GM03348 (cell line): ENCODE measurements around the gene DACH1.

Experiments
- DNase-seq: peaks from one replicate; pipeline ENCODE4 v3.0.0; 2012; ENCODE audit warnings: low spot score

DACH1 gene

DNA sequence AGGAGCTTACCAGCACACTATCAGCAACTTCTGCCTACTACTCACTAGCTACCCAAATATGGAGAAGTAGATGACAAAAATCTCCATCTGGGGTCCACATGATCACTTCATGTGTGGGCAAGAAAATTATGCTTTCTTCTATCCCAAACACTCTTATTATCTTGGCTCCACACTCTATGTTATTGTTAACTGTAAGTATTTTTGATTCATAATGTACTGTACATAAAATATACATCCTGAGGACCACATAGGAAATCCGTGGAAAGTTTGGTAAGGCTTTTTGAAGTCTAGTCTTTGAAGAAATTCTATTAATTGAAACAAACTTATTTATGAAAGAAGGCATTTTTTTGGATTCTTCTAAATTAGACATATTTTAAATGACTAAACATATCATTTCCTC, 378.8 kb downstream of the DACH1 start:
- DNase-seq = no peak

DNA sequence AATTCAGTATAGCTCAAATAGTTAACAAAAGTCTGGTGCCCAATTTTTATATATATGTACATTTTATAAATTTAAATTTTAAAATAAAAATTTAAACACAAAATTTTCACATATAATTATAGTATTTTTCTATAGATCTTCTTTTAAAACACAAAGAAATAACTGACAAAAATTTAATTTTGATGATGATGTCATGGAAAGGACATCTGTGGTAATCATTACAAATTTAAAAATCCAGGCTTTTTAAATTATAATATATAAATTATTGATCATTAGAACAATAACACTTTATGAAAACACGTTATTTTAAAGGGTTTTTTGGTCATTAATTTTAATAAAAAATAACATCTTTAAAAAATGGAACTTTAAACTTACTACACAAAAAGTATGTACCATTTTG, 381.1 kb downstream of the DACH1 start:
- no peak for DNase-seq

DNA sequence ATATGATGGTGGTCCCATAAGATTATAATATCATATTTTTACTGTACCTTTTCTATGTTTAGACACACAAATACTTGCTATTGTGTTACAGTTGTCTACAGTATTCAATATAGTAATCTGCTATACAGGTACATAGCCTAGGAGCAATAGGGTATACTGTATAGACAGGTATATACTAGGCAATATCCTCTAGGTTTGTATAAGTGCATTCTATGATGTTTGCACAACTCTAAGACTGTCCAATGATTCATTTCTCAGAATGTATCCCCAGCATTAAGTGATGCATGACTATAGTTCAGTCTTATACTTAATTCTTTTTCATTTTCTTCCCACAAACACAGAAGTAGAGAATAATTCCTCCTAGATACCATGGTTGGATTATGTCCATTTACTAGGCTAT, 383.3 kb downstream of the DACH1 start:
- no peak for DNase-seq

DNA sequence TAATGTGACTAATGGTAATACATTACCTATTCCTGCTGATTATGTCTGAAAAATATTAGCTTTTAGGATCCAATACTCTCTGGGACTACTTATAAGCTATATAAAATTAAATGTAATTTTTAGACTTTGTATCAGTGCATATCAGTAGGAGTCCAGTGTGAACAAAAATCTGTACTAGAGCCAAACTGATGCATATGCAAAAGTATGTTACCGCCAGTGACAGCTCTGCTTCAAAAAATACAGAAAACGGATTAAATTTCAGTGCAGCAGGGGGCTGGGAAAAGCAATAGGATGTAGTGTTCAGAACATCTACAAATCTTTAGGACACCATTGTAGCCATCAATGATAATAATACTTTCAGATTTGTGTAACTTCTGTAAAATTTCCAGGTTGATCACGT, 385.5 kb downstream of the DACH1 start:
- DNase-seq = no peak

DNA sequence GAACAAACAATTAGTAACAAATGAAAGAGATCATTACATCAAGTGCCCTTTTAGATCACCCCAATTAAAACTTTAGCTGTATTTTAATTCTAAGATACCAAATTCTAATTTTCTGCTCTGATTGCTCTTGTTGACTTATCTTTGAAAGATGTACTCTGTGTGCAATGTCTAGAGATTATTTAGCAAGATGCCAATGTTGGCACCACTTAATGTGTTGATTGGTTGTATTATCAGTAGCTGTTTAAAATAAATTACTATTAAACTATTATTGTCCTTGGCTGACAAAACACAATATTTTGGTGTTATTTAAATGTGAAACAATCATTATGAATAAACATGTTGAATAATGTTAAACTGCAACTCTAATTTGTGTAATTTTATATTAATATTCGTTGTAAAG, 386.0 kb downstream of the DACH1 start:
- DNase-seq = no peak

DNA sequence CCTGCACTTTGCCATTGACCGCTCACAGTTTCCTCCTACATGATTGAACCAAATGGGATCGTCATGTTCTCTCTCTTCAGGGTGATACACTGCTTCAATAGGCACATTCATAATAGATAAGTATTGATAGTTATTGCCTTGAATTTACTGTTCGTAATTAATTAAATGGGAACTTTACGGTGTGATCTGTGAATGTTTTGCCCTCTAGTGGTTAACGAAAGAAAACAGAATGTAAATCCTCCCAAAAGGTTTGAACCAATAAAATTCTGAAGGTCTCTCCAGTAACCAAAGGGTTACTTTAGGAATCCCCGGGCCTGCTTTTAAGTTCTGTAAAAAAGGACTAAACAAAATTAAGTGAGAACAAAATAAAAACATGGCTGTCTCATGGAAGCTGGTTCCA, 389.3 kb downstream of the DACH1 start:
- no peak for DNase-seq

DNA sequence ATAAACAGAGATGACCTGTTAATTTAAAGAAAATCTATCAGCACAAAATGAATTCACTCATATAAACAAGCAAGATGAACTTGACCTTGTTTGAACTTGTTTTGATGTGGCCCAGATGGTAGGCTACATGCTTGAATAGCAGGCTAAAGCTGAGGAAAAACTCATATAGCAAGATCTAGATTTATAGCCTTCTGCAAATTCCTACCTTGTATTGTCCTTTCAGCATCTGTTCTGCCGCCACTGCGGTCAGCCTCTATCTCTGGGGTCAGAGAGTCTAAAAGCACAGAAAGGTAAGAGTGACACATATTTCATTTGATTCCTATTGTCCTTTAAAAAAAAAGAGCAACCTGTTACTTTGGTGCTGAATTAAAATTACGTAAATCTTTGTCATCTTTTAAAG, 392.1 kb downstream of the DACH1 start:
- no peak for DNase-seq

DNA sequence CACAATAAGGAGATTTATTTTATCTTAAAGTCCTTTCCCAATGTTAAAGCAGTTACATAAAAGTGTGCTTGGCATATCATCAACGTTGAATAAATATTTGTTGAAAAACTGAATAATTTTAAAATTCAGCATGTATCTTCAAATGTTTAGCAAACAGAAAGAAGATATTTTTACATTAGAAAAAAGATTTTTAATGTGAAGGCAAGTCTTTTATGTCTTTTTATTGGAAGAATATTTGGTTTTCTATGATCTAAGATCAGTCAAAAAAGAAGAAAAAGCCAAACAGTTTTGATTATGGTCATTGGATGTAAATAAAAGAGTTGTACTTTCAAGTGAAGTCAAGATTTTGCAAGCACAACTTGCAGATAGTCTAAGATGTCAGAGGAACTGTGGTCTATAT, 397.4 kb downstream of the DACH1 start:
- no peak for DNase-seq

DNA sequence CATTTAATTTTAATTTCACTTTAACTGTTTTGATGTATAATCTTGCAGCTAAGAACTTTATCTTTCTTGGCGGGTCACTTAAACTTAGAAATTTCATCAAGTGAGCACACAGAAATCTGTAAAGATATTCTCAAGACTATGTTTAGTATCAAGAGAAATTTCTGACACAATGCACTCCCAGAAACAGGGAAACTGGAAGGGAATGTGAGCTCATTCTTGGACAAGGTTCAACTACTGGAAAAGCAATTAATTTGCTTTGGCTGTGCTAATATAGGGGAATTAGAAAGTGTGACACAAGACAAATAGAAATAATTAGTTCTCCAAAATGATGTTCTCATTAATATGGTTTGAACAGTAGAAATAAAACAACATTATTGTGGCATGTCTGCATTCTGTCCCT, 402.3 kb downstream of the DACH1 start:
- no peak for DNase-seq

DNA sequence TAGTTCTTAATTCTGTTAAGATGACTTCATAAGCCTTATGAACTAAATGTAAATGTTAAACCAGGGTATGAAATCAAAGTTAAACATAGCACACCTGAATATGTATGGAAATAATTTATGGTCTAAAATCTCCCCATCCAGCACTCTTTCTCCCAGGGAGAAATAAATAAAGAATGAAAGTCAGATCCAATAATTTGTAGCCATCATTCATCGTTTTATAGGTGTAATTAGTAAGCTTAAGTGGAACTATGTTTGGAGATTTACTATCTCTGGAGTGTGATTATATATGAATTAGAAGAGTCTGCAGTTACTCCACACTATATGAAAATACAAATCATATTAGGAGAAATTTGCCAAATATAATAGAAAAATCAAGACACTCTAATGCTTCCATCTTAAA, 405.1 kb downstream of the DACH1 start:
- DNase-seq = no peak

DNA sequence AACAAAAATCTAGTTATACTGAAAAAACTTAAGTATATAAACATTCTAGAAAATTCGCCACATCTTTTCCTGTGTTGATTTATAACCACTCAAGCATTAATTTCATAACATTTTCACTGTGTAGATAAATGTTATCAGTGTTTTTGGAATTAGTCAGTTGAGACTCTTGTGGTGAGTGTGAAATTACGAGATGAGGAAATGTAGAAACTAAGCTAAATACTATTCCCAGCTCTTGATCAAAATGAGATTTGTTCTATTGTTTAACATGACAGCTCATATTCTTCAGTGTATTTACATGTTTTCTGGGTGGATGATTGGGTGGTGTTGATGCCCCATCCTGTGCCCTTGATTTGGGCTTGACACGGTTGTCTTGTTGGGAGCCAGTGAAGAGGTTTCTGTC, 406.8 kb downstream of the DACH1 start:
- no peak for DNase-seq

DNA sequence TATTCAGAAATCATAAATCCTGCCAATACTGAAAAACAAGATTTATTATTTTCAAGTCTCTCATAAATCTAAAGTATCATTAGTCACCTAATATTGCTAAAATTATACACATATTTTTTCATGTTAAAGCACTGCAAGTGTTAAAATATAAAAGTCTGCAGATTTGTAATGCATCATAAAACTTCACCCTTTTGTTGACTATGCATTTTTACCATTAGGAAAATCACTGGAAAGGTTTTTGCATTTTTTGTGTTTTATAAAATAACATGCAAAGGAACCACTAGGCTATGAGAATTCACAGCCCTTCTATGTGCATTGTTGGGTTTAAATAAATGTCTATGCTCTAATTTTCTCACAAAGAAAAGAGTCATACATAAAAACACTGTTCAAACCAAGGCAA, 407.3 kb downstream of the DACH1 start:
- no peak for DNase-seq

DNA sequence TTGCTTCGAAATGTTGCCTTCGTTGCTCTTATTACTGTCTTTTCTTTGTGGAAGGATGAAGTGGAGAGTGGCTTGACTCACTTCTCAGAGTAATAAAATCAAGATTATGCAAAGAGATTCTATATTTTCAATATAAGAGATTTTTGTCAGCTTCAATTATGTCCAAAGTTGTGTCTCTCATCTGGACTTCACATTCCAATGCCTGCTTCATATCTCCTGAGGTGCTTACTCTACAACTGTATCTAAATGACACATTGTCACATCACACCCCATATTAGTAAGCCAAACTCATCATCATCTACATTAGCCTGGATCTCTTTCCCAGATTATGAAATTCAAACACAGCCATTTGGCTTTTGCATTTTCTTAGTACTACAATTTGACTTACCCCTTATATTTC, 409.4 kb downstream of the DACH1 start:
- no peak for DNase-seq

DNA sequence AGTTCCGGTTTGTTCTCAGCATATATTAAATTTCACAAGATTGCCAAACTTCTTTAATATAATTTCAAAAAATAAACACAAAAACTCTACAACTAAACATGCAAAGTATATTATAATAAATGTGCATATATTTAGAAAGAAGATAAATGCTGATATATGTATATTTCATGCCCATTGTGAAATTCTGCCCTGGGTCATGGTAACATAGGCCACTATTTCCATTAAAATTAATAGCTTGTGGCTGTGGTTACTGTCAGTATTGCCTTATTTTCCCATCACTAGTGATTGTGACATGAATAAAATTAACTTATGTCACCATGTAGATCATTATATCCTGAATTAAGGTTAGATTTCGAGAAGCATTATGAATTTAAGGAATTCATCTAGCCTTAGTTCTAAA, 410.9 kb downstream of the DACH1 start:
- DNase-seq = no peak

DNA sequence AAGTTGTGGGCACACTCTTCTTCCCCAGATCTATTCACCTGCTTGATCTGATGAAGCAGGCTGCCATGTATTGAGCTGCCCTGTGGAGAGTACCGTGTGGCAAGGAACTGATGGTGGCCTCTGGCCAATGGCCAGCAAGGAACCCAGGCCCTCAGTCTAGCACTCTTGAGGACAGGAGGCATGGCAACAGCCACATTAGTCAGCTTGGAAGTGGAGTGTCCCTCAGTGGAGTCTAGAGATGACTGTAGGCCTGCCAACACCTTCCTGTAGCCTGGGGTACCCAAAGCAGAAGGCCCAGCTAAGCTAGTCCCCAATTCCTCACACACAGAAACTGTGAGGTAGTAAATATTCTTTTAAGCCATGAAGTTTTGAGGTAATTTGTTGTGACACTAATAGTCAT, 412.5 kb downstream of the DACH1 start:
- no peak for DNase-seq

DNA sequence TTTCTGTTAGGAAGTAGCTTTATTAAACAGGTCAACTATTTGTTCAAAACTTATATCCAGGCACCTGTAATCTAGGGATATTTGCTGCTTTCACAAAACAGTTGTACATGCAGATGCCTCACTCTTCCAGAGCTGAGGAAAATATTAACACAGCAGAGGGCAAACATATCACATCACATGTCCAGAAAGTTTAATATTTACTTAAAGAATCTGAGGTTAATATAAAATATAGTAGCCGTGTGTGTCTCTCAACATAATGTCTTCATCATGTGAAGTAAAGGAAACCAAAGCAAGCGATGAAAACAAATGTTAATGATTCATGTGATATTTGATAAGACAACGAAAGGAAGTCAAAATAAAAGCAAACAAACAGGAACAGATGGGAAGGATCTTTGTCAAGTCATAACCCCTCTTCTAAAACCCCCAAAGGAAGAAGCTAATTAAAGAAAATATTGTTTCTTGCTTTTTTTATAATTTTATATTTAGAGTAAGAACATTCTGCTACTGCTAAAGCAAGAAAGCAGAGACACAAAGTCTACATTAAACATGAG, 418.8 kb downstream of the DACH1 start:
- no peak for DNase-seq

DNA sequence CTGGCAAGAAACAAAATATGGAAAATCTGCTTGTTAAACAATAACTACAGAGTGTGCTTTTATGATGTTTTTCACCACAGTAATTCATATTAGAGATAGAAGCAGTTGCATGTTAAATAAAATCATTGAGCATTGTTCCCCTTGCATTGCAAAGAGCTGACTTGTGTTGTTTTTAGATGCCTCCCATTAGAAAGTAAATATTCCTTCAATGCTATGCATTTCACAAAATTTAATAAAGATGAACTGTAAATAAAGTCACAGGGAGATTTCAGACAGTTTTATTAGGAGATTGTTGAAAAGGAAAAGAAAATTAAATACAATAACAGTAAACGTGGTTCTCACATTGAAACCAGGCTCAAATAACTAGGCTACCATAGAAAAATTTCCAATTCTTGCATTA, 429.3 kb downstream of the DACH1 start:
- no peak for DNase-seq

DNA sequence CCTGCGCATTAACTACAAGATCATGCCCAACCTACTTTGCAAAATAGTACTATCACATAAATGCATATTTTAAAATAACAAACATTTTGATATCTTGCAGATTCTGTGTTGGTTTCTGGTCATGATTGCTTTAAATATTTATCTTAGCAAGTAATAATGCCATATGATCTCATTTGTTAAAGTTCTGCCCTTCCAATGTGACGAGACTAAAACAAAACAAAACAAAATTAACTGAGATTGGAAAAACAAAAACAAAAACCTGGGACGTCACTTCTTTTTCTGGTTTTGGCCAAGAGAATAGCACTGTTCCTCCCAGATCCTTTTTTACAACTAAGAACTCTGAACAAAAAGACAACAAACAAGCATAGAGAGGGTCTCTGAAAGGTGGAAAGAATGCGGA, 436.3 kb downstream of the DACH1 start:
- no peak for DNase-seq

DNA sequence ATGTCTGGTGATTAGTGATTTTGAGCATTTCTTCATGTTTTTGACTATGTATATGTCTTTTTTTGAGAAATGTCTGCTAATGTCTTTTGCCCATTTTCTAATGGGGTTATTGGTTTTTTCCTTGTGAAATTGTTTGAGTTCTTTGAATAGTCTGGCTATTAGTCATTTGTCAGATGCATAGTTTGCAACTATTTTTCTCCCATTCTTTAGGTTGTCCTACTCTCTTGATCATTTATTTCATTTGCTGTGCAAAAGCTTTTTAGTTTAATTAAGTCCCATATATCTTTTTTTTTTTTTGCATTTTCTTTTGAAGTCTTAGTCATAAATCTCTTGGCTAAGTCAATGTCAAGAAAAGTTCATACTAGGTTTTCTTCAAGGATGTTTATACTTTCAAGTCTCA, 449.8 kb downstream of the DACH1 start:
- DNase-seq = no peak

DNA sequence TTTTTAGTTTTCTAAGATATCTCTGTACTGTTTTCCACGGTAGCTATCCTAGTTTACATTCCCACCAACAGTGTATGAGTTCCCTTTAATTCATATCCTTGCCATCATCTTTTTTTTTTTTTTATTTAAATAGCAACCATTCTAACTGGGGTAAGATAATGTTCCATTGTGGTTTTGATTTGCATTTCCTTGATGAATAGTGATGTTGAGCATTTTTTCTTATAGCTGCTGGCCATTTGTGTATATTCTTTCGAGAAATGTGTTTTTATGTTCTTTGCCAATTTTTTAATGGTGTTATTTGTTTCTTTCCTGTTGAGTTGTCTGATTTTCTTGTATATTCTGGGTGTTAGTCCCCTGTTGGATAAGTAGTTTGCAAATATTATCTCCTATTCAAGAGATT, 454.8 kb downstream of the DACH1 start:
- DNase-seq = no peak

DNA sequence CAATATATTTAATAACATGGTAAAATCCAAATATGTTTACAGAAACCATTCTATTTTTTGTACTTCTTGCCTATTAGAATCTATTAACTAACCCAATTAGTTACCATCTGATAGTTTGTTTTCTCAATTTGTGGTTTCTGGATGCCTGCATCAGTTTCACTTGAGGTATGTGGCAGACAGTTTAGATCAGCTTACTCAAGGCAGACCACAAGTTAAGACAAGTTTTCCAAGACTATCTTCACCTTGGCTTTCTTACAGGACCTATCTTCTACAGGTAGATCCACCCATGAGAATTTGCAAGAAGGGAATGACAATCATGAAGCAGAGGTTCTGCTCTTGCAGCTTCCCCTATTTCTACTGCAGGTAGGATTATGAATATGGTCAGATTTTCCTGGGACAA, 458.6 kb downstream of the DACH1 start:
- DNase-seq = no peak

DNA sequence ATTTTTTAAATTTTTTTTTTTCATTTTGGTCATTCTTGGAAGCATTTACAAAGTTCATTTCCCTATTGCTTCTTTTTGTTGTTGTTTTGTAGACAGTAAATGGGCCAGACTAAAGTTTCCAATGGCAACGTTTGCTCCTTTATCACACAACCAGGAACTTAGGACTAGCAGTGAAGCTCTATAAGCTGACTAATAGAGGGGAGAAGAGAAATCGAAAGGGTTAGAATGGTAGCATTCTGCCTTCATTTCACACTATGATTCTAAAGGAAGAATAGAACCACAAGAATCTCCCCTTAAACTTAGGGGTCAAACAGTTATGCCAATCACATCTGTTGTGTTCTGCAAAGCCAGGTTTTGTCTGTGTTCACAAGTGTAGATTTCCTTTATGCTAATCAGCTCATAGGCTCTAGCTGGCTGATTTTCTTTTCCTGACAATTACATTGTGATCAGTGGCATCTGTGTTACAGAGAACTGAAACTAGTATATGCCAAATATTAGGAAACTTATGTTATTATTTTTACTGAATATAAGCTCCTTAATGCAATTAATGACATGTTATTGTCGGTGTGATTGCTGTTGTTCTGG, 467.3 kb downstream of the DACH1 start:
- DNase-seq = no peak

DNA sequence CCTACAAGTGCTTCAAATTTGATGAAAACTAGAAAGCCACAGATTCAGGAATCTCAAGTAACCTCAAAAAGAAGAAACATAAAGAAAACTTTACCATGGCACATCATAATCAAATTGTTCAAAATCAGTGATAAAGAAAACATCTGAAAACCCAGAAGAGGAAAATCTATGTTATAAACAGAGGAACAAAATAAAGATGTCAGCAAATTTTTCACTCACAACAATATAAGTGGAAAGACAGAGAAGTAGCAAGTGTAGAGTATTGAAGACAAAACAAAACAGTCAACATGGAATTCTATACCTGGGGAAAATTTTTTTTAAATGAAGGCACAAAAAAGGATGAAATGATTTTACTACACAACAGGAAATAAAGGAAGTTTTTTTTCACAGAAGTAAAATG, 470.9 kb downstream of the DACH1 start:
- DNase-seq = no peak

DNA sequence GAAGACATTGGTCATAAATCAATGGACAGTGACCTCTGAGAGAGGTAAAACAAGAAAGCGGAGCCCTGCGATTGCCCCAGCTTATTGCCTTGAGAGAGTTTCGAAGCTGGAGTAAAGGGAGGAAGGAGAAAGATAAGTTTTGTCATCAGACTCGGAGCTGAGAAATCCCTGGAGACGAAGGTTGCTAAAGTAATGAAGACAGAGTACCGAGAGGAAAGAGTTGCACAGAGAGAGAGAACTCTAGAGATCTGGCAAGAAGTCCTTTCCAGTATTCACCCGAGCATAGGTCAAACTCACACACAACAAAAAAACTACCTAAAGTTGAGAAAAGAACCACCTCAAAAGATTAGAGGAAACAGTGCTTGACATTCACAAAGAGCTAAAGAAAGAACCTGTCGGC, 472.0 kb downstream of the DACH1 start:
- DNase-seq = no peak

DNA sequence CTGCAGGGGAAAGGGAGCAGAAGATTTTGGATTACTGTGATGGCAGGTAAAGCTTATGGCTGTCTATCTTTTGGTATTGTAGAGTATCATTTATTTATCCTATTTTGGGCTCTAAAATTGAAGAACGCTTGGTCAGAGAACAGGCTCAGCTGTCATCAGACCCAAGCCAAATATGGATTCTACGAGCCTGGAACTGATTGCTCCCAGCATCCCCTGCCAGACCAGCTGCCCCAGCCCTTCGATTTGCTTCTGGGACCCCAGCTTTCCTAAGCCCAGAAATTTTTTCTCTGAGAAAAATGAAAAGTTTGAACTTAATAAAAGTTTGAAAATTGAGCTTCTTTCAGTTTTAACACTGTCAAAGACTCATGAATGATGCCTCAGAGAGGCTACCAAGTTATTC, 472.8 kb downstream of the DACH1 start:
- no peak for DNase-seq
